ENCODE data around the gene FADS1.
A peak's percentile ranks its signal among the peaks of the same experiment; 100 is the strongest.

FADS1 gene

DNA sequence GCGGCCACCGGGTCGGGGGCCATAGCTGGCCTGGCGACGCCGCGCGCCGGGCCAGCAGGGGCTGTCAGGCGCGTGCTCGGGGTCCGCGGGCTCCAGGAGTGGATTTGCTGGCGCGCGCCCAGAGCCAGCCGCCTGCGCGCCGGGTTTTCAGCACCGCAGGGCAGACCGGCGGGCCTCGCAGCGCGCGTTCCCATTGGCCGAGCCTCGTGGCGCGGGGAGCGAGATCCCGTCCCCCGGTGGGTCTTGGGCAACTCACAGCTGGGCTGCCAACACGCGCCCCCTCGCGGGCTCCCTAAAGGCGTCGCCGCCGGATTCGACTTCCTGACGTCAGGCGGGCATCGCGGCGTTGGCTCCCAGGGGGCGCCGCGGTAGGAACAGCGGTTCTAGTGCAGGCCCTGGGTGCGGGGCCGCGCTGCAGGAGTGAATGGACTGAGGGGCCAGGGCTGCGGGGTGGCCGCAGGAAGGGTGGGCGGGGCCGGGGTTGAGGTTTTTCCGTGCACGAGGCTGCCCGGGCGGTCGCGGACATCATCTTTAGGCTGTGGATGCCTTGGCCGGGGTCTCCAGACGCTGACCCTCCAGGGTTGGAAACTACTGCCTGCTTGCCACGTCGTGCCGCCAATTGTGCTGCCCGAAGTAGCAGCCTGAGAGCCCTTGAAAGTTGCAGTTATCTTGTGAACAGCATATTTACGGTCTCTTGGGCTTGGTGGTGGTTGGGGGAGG, at the start of gene FADS1:
TSS of gene FADS1 (minus strand) at position 268 of the 720 bp plus-strand sequence. CDS start at position 194, 74 bp downstream.
- peak; percentile 97 for DNase-seq

DNA sequence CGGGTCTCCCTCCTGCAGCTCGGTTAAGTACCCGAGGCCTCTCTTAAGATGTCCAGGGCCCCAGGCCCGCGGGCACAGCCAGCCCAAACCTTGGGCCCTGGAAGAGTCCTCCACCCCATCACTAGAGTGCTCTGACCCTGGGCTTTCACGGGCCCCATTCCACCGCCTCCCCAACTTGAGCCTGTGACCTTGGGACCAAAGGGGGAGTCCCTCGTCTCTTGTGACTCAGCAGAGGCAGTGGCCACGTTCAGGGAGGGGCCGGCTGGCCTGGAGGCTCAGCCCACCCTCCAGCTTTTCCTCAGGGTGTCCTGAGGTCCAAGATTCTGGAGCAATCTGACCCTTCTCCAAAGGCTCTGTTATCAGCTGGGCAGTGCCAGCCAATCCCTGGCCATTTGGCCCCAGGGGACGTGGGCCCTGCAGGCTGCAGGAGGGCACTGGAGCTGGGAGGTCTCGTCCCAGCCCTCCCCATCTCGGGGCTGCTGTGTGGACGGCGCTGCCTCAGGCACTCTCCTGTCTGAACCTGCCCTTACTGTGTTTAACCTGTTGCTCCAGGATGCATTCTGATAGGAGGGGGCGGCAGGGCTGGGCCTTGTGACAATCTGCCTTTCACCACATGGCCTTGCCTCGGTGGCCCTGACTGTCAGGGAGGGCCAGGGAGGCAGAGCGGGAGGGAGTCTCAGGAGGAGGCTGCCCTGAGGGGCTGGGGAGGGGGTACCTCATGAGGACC, 49.6 kb upstream of the FADS1 start:
- DNase-seq, result no peak

DNA sequence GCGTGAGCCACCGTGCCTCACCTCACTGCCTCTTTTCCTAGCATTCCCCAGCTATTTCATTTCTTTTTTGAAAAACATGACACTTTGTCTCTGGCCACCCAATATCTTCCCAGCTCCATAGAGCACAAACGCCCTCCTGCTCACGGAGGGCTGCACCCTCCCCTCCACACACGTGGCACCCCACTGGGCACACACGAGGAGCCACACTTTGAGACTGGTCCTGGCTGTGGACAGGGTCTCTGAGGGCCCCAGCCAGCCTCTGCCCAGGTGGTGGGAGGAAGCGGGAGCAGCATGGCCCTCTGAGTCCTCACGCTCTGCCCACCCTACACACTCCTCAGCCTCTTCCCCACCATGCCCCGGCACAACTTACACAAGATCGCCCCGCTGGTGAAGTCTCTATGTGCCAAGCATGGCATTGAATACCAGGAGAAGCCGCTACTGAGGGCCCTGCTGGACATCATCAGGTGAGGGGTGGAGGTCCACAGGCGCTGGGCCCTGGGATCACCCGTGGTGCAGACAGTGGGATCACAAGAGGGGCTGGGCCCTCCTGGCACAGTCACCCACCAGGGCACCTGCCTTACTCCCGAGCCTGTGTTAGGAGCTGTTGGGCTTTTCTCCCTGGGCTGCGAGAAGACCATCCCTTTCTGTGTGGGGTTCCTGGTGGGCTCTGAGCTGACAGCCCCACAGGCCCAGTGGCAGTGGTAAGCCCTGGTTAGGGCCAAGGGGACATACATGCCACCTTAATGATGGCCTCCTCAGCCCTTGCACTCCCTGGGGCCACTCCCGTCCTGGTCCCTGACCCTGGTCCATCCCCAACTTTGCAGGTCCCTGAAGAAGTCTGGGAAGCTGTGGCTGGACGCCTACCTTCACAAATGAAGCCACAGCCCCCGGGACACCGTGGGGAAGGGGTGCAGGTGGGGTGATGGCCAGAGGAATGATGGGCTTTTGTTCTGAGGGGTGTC, 48.3 kb upstream of the FADS1 start:
- no peak for DNase-seq

DNA sequence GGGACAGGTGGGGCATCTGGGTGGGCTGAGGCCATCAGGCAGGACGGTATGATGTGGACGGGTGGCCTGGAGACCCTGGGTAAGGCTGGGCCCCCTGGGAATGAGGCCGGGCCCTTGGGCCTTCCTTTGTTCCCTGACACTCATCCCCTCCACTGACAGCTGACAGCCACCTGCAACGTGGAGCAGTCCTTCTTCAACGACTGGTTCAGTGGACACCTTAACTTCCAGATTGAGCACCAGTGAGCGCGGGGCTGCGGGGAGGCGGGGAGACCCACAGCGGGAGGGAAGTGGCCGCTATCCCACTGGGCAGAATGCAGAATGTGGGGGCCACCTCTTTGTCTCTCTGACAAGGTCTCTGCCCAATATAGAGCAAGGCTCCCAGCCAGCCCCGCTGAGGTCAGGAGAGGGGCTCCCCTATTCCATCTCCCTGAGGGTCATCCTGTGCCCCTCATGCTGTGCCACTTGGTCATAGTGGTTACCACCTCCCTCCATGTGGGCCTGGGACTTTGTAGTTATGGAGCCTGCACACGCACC, 46.8 kb upstream of the FADS1 start:
- no peak for DNase-seq

DNA sequence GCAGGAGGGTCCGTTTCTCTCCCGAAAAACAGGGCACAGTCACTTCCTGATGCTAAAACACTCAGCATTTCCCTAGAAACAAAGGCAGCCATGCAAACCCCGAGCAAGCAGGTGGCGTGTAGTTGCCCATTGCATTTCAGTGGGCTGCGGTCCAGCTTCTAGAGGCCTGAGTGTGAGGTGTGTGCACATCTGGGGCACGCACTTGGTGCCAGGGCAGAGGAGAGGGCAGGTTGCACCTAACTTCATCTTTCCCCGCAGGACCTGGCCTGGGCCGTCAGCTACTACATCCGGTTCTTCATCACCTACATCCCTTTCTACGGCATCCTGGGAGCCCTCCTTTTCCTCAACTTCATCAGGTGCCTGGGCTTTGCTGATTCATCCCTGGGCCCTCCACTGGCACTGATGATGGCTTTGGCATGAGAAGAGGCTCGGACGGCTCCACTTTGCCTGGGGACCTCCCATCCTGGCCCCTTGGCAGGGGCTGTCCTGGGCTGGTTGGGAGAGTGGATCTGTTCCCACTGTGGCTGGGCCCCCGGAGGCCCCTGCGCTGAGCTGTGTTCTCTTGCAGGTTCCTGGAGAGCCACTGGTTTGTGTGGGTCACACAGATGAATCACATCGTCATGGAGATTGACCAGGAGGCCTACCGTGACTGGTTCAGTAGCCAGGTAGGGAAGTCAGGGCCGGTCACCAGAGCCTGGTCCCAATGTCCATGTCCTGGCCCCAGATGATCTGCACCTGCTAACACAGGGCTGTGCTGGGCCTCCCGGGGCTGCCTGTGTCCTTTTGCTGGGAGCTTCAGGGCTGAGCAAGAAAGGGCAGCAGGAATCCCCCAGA, 46.1 kb upstream of the FADS1 start:
- no peak for DNase-seq

DNA sequence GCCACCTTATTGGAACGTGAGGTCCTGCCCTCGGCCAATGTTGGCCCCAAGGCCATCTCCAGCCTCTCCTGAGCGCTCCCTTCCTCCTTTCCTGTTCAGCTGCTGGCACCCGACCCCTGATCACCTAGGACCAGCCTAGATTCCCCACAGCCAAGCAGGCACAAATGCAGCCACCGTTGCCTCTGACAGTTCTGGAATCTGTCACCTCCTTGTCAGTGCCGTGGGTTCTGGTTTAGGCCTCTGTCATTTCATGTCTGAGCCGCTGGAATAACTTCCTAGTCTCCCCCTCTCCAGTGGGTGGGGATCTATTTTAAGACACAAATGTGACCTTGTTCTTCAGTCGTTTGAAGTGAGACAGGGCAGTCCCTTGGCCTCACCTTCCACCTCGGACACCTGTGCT, 44.8 kb upstream of the FADS1 start:
- DNase-seq, result no peak

DNA sequence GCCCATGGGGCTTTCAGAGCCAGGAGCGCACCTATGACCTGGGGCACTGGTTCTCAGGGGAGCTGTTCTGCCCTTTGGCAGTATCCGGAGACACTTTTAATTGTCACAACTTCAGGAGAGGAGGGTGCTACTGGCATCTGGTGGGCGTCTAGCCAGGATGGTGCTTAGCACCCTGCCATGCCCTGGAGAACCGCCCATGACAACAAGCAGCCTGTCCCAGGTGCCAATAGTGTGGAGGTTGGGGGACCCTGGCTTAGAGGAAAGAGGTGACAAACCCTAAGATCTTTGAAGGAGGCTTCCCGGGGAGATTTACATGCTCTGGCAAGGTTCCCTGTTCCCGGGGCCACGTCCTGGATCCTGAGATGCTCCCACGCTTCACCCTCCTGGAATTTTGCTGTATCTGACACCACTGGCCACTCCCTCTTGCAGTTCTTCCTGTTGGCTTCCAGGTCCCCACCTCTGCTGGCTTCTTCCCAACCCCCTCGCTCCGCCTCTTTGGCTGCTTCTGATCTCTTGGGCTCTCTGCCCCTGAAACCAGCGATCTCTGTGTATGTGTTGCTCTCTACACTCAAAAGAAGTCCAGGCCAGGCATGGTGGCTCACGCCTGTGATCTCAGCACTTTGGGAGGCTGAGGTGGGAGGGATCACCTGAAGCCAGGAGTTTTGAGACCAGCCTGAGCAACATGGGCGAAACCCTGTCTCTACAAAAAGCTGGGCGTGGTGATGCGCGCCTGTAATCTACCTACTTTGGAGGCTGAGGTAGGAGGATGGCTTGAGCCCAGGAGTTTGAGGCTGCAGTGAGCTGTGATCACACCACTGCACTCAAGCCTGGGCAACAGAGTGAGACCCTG, 43.5 kb upstream of the FADS1 start:
- DNase-seq, result no peak

DNA sequence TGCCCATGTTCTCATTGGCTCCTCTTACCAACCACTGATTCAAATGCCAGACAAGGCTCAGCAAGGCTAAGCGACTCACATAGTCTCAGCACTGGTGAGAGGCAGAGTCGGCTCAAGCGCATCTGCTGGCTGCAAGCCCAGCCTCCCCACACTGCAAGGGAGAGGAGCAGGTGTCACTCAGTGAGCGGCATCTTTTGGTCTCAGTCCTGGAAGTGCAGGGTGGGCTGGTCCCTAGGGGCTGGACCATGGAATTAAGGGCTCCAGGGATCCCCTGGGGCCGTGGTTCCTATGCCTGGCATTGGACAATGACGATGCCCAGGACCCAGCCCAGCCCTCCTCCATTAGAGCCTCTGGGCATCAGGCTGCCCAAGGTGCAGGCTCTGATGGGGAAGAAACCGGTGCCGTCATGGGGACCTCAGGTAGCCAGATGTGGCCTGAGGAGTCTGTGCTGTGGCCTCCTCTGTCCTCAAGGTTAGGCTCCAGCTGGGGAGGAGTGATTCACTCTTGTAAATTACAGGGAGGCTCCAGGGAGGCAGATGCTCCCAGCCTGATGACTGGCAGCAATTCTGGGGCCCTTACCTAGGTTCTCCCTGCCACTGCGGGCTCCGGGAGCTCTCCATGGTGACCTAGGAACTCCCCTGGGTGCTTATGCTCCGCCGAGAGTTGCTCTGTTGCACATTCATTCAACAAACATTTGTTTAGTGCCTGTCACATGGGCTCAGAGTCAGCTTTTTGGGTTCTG, 39.3 kb upstream of the FADS1 start:
- no peak for DNase-seq

DNA sequence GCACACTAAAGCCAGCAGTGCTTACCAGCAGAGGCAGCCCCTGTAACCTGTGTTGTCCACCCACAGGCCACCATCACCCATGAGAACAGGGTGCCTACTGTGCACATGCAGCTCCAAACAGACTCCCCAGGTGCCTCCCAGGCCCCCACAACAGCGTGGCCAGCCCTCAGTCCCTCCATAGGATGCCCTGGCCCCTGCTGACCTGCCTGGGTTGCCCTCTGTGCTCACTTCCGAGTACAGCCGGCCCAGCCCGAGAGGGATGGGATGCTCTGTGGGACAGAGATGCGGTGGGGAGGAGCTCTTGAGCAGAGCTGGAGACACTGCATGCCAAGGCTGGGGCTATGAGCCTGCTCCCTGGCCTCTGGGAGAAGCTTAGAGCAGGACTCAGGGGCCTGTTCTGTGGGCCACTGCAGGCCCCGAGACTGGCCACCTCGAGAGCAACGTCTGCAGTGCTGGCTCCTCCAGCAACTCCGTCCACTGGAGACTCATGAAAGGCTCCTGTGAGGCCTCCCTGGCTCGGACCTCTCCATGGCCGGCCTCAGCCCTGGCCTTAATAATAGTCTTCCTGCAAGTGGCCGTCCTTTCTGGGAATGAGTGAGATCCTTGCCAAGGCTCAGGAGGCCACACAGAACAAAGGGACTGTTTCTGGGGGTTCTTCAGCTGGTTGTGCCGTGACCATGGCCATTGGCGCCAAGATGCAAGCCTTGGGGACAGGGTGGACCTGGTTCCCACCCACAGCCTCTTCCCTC, 38.3 kb upstream of the FADS1 start:
- DNase-seq, result no peak

DNA sequence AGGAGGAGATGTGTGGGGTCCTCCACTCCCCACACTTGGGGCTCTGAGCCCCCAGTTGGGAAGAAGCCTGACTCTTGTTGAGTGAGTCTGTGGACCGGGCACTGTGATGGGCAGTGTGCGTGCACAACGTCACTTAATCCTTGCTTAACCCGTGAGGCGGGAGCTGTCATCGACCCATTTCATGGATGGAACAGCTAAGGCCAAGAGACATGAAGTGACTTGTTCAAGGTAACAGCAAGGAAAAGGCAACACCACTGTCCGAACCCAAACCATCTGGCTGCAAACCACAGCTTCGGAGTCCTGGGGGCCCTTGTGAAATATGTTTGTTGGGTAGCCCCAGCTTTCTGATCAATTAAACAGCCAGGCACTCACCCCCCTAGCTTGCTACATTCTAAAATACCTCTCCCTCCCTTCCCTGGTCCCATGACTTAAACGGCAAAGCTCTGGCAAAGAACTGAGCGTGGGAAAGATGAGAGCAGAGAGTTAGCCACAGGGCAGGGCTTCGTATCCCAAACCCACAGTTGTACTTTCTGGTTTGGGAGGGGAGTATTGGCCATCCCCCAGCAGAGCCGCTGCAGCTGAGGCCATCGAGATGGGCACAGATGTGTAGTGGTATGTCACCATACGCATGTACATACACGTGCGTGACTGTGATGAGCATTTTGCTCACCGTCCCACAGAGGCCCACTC, 37.5 kb upstream of the FADS1 start:
- no peak for DNase-seq

DNA sequence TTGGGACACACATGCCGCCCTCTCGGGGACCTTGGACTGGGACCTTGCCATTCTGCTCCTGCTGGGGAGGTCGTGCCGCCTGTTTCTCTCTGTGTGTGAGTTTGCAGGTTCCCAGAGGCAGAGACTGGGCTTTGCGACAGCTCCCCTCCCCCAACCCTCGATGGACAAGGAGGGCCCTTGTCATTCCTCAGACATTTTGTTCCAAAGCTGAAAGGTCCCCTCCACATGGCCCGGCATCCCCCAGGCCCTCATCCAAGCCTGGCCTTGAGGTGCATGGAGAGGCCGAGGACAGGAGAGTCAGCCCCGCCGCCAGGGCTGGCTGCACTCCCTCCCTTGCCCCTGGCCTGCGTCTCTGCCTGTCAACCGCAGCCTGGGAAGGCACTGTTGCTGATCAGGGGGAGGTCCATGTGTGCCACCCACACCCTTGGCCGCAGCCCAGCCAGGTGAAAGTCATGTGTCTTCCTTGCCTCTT, 36.9 kb upstream of the FADS1 start:
- no peak for DNase-seq

DNA sequence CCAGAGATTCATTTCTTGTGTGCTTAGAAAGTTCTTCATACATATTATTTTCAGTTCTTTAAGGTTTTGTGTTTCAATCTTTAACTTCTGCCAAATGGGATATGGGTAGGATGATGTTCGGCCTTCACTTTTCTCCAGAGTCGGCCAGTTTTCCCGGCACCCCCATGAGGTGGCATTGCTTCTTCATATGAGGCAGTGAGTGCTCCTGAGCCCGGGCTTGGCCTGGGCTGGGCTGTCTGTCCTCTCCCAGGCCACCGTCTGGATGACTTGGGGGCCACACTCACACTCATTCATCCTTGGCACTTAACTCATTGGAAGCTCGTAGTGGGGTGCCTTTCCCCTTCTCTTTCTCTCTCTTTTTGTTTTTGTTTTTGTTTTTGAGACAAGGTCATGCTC, 35.1 kb upstream of the FADS1 start:
- no peak for DNase-seq

DNA sequence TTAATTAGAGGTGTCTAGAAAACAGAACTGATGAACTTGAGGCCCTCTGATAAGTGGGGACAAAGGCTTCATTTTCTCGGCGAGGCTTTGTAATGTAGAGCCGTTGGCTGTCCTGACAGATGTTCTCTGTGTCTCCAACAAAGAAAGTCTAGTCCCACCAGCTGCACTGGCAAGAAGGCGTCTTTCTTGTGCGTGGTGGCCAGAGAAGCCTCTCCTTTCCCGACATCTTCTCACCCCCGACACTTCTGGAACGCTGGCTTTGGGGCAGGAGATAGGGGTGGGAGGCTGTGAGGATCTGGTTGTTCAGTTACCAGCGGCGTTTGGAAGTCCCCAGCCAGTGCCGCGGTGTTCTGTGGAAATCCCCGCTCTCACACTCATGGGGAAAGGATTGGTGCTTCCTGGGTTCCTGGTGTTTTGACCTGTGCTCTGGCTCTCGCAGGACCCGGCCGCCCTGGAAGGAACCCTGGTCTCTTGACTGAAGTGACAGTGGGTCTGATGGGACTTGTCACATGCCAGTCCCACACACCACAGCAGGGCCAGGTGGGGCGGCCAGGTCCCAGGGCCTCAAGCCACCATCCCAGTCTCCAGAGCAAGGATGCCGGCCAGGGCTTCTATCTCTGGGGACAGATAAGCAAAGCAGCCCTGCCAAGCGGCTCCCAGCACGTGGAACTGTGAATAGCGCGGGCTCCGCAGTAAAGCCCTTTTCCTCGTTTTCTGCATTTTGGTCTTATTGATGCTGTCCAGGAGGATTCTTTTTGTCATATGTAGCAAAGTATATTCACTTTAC, 34.5 kb upstream of the FADS1 start:
- DNase-seq, result no peak

DNA sequence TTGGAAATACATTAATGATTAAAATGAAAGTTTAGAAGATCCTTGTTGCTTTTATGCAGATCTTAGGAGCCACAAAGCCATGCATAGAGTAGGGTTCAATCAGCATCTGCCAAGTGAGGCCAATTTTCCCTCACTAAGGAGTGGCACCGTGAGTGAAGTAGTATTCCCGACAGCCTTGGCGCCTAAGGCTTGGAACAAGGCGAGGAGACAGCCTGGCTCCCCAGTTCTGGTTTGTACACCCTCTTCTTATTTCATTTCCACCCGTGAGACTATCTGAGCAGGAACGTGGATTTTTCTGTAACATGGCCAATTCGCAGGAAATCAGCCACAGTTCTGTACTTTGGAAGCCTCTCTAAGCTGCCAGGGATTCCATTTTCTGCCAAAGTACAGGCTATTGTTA, 33.9 kb upstream of the FADS1 start:
- no peak for DNase-seq

DNA sequence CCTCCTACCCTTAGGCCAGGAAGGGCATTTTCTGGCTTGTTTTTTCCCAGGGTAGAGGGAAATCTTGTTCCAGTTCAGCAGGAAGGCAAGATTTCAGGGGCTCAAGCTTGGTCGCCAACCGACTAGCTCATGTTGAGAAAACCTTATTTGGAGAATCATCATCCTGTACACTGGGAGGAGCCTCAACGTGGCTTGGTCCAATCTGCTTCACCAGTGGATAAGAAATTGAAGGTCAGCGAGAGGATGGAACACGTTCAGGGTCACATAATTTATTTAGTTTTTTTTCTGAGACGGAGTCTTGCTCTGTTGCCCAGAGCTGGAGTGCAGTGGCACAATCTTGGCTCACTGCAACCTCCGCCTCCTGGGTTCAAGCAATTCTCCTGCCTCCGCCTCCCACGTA, 31.8 kb upstream of the FADS1 start:
- no peak for DNase-seq

DNA sequence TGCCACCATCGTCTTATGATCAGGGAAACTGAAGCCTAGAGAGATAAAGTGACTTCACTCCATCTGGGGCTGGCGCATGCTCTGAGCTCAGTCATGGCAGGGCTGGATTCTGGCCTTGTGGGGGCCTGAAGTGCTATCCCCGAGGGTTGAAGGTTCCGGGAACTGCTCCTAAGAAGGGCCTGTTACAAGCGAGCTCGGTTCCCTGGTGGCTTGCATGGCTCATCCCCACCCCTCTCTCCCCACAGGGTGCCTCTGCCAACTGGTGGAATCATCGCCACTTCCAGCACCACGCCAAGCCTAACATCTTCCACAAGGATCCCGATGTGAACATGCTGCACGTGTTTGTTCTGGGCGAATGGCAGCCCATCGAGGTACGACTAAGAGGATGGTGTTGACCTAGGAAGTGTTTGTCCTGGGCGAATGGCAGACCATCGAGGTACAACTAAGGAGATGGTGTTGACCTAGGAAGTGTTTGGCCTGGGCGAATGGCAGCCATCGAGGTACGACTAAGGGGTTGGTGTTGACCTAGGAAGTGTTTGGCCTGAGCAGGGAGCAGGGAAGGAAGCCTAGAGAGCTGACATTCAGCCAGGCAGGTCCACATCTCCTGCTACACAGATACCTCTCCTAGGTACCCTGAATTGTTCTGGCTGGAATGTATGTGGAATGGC, 31.2 kb upstream of the FADS1 start:
- DNase-seq, result no peak

DNA sequence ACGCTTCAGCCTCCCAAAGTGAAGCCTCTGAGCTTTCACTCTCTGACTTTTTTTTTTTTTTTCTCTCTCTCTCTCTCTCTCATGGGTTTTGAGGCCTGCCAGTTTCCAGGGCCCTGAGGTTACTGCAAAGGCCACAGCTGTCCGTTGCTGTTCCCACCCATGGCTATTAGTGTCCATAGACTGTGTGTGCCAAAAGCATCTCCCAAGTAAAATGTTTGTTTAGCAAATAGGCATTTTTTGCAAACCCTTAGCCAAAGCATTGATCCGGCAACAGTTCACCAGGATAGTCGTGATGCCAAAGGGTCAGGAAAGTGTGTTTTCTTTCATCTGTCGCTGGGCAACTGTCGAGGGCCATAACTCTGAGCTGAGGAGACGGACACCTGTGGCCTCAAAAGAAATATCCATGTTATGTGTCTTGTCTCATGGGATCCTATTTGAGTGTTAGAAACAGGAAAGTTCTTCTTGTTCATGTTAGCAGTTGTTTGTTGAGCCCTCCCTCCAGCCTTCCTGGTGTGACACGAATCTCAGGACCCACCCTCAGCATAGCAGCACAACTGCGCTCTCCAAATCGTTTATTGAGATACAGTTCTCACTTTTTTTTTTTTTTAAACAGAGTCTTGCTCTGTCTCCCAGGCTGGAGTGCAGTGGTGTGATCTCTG, 29.7 kb upstream of the FADS1 start:
- no peak for DNase-seq

Data from OCI-M1 (cell line).